Fibroblast of the aortic adventitia (primary cell): ENCODE data around the gene SMAD9. TPM values are rescaled to one million over a fixed set of nuclear protein-coding genes. Genes with fewer than 3 reads are reported as not detected.

ENCODE experiments used
- DNase-seq: peaks from one replicate; pipeline ENCODE4 v3.0.0-alpha.2; 2010; ENCODE audit warnings: low read depth
- H3K4me3 ChIP-seq: 2 replicates; pipeline ENCODE4 v1.5.1; 2011; ENCODE audit warnings: low read depth, mild to moderate bottlenecking, control low read depth, low read length, moderate library complexity
- total RNA-seq: library from RNA; depleted of rRNA; stranded (reverse); fragments of >200 nt; gene quantifications from 2 replicates; pipeline ENCODE4 v1.2.3, GENCODE V29; 2012; ENCODE audit warnings: low replicate concordance
- TF ChIP-seq, protein P1 (sequence below): IDR thresholded peaks from 2 replicates; pipeline ENCODE4 v1.5.1; 2011; ENCODE audit warnings: mild to moderate bottlenecking, low read length, control low read depth, inconsistent platforms; ENCODE audit not compliant: insufficient read depth

The SMAD9 gene
- total RNA-seq, 1 donor = 8.2 TPM

DNA sequence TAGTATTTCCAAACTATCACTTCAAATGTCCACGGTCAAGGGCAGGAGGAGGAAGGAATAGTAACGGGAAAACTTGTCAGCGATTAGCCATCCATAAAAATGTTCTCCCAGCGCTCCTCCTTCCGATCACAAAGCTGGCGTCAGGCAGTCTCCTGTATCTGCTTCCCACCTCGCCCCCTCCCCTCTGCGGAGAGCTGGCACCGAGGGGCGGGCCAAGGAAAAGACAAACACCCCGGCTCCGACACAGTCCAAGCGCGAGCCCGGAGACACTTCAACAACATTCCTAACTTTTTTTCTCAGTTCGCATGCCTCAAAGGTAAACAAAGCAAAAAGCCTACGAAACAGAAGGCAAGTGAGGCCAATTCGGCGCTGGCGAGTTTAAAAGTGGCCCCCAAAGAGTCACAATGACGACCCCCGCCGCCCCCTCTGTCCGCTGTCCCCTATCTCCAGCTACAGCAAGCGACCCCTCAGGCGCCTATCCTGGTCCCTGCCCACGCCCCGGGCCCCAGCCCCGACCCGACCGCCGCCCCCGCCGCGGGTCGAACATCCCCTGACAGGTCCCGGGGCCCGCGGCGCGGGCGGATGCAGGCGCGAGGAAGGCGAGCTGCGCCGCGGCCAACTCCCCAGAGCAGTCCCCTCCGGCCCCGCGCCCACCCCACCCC lies 736 bp downstream of the SMAD9 start:
- H3K4me3 ChIP-seq = peak overlapping the region; percentile 80
- TF ChIP-seq, protein P1, sequence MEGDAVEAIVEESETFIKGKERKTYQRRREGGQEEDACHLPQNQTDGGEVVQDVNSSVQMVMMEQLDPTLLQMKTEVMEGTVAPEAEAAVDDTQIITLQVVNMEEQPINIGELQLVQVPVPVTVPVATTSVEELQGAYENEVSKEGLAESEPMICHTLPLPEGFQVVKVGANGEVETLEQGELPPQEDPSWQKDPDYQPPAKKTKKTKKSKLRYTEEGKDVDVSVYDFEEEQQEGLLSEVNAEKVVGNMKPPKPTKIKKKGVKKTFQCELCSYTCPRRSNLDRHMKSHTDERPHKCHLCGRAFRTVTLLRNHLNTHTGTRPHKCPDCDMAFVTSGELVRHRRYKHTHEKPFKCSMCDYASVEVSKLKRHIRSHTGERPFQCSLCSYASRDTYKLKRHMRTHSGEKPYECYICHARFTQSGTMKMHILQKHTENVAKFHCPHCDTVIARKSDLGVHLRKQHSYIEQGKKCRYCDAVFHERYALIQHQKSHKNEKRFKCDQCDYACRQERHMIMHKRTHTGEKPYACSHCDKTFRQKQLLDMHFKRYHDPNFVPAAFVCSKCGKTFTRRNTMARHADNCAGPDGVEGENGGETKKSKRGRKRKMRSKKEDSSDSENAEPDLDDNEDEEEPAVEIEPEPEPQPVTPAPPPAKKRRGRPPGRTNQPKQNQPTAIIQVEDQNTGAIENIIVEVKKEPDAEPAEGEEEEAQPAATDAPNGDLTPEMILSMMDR = no peak
- DNase-seq = peak; percentile 33

DNA sequence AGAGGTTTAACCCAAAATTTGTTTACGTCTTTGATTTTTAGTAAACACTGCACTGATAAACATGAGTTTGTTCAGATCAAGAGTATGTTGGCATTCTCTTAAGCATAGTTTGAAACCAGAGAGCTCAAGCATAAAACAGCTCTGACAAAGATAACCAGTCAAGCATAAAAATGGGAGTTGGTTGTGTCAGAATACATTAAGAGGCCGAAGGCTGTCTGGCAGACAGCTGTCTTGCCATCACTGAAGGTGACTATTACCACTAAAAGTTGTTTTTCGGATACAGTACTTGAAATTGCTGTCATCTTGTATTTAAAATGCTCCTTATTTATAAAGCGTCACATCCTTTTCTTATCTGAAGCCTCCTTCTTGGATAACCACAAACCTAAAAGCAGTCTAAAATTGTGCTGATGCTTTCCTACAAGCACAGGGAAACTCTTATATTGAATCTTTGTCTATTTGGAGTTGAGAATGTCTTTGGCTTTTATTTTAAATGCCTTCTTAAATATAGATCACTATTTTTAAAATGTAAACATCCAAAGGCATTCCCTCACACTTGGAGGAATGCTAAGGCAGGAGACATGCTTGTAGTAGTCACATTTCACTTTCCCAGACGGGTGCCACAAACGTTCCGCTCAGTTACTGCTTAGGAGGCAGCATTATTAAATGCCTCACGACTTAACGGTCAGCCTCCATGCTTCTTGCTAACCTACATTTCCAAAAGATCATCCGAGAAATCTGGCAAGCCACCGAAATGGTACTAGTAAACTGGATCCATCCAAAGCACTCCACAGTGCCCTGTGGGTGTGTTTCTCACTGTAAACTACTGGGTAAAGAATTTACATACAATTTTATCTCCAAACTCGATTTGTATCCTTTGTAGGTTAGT lies 1.5 kb downstream of the SMAD9 start:
- TF ChIP-seq, protein P1 = no peak
- DNase-seq = peak; percentile 40
- H3K4me3 ChIP-seq = peak overlapping the region; percentile 80

DNA sequence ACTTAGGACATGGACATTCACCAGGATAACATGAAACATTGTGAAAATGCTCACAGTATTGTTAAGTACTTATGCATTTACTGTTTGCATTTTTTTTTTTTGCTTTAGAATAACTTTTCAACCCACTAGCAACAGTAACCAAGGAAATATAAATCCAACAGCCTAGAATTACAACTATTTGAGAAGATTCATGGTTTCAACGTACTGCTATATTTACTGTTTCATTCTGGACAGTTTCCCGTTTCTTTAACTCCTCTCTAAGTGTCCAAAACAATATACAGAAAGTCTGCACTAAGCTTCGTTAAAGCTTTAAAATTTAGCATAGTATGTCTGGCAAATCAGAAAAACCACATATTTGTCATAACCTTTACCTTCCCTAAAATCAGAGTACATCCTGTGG lies 2.7 kb downstream of the SMAD9 start:
- no peak overlapping the region for H3K4me3 ChIP-seq
- TF ChIP-seq, protein P1 = no peak
- no peak for DNase-seq

DNA sequence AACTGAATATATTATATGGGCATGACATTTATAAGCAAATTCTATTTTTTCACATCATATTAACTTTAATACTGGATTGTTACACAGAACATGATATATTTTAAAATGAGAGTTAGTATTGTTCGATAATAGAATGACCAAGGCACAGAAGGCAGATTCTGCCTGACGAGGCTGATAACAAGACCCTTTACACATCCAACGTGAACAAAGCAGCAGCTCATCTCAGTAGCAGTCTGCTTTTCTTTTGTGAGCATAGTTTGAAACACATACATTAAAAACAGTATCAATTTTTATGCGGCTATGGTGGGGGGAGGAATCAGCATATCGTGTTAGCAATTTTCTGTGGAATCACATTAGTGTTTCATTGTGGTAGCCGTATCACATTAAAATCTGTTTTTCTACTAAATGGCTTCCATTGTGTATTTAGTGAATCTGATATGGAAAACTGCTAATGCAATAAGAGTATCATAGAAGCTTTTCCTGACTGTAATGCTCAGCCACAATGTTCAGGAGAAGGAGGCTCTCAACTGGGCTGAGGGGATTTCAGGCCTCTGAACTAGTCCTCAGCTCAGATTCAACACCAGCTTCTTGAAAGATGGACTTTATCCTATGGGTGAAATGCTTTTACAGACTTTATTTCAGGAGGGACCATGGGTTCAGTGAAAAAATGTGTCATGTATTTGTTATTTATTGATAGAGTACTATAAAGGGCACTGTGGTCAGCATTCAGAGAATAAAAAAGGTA lies 4.0 kb downstream of the SMAD9 start:
- H3K4me3 ChIP-seq = no peak overlapping the region
- TF ChIP-seq, protein P1 = no peak
- no peak for DNase-seq

- H3K4me3 ChIP-seq = no peak overlapping the region
- DNase-seq = no peak
- TF ChIP-seq, protein P1 = no peak
Observed at GRCh38 chr13:36915106-36915505, 4.9 kb downstream of the SMAD9 start.

GRCh38 chr13:36914648-36915047 lies 5.4 kb downstream of the SMAD9 start:
- H3K4me3 ChIP-seq = no peak overlapping the region

More at GRCh38 chr13:36914648-36915047, 5.4 kb downstream of the SMAD9 start:
- TF ChIP-seq, protein P1 = no peak
- no peak for DNase-seq
